Fibroblast of skin of scalp (primary cell): ENCODE data around the gene VWF.

Source experiments
- DNase-seq: peaks from one replicate; pipeline ENCODE4 v3.0.0-alpha.2; 2013

Gene VWF

DNA sequence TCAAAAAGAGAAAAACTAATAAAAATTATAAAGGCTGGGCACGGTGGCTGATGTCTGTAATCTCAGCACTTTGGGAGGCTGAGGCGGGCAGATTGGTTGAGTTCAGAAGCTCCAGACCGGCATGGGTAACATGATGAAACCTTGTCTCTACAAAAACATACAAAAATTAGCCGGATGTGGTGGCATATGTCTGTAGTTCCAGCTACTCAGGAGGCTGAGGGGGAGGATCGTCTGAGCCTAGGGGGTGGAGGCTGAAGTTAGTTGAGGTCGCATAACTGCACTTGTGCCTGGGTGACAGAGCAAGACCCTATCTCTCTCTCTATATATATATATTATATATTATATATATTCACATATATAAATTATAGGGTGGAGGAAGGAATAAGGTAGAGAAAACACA is 146.9 kb downstream of the VWF start:
- no peak for DNase-seq

DNA sequence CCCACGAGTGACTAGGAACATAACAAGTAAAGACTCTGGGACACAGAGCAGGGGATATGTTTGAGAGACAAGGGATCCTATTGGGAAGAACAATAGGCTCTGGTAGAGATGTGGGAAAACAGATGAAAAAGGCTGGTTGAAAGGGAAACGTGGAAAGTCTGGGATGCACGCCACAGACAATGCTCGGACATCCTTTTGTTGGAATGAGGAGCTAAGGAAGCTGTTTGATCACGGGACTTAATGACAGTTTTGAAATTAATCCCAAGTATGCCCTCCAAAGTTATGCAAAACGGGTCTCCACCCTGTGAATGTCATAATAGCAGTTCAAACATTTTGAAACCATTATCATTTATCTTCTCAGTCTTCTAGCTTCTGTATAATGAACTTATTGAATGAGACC is 147.8 kb downstream of the VWF start:
- DNase-seq, result no peak

DNA sequence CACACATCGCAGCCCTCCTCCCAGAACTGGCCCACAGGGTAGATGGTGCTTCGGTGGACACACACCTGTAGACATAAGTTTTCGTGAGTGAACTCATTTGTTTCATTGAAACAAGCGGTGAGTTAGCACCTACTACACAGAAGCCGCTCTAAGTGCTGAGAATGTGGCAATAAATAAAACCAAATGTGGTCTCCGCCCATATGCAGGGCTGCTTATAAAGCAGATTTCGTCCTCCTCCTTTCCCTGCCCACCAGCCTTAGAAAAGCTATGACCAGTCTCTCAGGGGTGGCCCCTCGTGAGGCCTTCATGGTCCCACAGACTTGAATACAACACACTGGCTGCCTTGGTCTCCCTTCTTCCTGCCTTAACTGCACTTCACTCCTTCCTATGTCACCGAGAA is 148.3 kb downstream of the VWF start:
- no peak for DNase-seq

DNA sequence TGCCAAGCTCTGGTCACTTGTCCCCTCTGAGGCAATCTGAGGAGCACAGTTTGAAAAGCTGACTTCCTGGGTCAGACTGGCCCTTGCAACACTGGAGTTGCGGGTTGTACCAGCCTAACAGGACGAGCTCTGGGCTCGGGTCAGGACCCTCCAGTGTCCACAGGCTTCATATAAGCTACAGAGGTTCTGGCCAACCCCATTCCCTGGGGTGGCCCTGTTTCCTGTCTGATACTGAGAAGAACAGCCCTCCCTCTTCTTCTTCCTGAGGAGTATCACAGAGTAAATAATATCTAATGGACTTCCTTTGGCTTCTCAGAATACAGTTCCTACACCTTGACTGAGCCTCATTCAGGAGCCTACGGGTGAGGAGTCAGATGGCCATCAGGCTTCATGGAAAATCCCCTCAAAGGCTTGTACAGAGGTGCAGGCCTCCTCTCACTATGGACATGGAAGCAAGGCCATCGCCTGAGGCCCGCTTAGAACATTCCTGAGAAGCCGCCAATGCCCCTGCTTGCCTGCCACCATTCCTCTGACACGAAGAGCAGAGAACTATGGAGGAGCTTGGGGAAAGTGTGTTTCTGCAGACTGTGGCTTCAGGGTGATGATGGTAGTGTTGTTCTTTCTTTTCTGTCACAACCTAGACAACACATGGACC is 150.9 kb downstream of the VWF start:
- no peak for DNase-seq

DNA sequence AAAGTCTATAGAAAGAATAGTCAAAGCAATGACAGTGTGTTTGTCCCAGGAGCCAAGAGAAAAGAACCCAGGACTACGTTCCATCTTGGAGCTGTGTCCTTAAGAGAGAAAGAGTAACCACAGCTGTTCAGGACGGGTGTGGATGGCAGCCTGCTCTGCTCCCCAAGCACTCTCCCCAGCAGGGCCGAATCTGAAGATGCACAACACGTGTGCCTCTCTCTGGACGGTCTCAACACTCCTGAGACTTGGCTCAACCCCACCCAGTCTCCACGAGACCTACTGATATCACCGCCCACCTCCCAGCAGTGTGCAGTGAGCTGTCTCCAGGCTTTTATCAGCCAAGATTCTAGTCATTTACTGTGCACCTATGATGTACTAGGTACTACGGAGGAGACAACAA is 152.1 kb downstream of the VWF start:
- DNase-seq, result no peak

DNA sequence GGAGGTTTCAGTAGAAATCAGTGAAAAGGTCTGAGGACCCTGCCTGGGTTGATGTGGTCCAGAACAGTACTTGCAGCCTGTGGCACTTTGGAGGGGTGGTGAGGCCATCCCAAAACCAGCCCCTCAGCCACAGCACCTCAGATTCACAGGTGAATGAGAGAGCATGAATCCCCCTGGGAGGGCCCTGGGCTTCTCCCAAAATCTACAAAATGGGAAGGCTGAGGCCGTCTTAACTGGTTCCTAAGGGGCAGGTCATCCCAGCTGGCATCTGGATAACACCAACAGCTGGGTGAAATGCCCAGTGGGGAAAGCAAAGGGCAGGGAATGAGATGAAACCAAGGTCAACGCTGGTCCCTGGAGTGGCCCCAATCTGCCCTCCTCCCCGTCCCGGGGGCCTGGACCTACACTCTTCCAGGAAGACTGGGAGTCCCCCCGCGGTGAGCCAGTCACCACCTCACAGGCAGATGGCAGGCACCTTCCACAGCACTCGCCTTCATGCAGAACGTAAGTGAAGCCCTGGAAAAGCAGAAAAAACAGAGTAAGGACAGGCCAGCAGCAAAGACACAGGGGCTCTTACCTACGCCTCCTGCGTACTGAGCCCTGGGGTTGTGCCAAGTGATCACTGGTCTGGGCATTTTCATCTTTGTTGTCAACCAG is 153.1 kb downstream of the VWF start:
- no peak for DNase-seq

DNA sequence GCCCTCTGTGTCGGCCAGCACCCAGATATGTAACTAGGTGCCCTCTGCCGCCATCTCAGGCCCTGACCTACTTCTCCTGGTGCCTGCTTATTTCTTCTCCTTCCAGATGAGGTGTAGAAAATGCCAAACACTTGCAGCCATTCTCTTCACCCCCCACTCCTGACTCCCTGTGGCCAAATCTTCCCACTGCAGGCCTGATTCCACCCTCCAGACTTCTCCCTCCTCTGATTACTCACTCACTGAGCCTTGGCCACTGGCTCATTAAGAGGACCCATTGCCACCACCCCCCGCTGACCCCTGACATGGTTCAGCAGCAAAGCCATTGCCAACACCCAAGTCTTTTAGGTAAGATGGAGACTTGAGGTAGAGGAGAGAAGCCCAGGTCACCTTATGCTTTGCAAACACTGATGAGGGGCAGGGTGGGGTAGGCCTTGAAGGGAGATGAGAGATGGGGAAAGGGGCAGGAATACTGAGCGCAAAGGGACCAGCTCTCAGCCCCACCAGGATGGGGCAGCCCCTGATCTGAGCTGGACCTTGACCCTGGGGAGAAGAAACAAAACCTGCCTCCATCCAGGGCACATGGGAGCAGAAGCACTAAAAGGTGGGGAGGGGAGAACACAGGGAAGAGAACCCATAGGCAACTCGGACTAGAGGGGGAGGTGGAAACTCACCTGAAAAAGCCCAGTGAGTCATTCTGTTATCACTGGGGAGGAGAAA is 154.3 kb downstream of the VWF start:
- DNase-seq, result no peak

DNA sequence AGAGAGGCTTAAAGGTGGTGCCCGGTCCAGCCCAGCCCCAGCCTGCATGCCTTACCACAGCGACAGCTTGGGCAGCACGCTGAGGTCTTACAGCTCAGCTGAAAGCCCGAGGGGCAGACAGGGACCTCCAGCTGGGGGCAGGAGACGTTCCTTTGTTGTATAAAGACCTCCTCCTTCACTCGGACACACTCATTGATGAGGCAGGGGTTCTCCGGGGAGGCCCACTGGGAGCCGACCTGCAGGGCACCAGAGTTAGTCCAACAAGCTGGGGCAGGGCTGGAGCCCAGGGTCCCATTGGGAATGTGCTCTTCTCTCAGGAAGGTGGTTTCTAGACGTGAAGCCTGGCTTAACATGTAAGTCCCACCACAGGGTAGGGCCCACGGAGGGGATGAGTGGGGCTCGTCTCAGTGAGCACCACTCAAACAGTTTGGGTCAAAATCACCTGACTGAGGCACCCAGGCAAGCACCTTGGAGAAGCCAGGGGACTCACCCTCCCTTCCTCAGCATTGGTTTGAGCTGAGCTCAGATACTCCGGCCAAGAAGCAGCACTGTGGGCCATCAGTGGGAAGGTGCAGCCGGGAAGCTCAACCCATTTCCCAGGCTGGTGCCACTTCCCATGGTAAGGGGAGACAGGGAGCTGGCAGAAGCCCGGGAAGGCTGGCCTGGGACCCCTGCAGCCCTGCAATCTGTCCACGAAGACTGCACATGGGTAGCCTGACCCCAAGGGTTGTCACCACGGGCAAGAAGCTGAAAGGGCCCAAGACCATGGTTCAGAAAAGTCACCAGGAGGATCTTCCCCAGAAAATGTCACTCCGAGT is 155.1 kb downstream of the VWF start:
- DNase-seq, result no peak

DNA sequence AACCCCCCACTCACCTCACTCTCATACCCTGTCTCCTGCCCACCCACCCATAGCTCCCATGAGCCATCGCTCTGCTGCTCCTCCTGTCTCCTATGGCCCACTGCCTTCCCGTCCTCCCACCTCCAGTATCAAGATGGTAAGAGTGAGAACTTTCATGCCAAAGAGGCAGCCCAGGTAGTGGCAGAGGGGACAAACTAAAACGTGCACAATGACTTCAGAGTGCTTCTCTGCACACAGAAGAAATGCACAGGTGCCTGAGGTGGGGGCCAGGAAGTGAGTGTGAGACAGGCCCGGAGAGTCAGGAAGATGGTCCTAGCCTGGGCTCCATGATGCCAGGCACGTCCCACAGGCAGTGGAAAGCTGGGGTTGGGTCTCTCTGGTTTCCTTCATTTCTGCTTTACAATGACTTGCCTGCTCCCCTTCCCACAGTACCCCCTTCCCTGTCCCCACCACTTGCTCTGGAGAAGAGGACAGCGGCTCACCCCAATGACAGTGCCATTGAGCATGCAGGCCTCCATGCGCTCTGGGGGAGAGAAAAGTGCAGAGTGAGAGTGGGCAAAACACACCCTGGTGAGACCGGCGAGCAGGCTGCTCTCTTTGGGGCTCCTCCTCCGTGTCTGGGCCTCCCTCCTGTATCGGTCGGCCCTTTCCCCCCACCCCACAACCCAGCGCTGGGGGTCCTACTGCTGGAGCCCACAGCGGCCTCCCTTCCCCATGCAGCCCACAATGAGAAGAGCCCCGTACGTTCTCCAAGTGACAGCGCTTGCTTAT is 156.6 kb downstream of the VWF start:
- DNase-seq, result no peak

DNA sequence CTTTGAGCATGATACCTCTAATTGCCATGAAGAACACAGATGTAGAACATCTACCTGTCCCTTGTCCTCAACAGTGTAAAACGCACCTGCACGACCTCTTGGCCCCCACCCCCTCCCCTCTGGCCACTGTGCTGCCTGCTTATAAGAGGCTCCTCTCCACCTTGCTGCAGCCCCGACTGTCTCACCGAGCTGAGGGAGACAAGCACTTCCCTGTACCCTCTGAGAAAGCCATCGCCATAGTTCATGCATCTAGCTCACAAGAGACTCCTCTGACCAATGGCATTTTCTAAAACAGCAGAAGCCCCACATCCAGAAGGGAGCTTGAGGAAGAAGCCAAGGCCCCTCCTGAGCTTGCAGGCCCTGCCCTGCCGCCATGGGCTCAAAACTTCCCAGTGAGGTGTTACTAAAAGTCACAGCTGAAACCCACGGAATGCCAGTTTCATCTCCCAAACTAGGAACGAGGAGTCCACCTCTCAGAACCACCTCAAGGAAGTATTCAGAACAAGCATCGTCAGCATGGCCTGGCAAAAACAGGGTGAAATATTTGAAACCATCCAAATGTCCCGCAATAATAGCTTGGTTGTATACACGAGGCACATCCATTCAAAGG is 157.9 kb downstream of the VWF start:
- DNase-seq, result no peak

DNA sequence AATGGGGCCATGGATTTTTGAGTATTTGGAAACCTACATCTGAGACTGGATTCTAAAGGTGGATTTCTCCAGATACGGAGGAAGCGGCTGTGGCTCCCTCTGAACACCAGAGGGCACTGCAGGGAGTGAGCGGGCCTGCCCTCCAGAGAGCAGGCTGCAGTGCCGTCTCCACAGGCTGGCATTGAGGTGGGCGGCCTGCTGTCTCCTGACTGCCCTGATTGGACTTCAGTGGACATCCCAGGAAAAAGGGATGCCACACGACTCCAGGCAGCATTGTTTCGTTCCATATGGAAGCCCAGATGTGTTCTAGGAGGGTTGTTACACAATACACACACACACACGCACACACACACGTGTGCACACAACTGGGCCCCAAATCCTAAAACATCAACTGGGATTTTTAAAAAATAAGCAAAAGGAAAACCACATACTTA is 158.5 kb downstream of the VWF start:
- DNase-seq, result peak; percentile 53

DNA sequence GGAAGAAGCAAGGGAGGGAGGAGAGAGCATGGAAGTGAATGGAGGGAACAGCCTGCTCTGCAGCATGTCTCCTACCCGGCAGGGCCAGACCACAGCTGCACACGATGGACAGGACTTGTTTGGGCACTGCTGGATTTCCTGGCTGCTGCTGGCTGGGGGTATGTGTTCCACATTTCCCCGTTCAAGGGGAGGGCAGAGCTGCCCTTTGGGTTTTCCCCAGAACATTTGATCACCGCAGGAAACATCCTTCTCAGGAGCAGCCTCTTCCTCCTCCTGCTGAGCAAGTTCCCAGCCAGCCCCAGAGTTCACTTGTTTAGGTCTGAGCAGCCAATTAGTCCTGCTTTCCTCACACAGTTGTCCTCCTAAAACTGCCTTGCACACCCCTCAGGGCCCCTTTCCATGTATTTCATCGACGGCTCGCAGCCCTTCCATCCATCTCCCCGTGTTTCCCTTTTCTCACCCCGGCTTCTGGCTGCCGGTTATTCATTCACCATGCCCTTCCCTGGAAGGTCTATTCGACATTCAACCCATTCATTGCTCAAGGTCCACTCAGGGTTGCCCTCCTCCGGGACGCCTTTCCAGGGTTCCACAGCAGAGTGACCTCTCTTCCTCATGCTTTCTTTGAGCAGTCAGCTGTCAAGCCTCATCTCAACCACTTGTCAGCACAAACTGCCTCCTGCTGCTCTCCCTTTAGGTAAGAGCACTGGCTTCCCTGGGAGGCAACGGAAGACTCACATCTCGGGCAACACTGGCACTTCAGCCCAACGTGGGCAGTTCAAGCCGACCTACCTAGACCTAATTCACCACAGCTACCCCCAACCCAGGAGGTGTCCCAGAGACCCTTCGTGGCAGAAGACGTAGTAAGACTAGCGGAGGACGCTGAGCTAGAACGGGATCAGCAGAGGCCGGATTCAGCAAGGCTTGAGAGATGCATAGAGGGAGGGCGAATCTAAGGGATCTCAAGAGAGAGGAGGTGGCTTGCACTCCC is 159.3 kb downstream of the VWF start:
- no peak for DNase-seq

DNA sequence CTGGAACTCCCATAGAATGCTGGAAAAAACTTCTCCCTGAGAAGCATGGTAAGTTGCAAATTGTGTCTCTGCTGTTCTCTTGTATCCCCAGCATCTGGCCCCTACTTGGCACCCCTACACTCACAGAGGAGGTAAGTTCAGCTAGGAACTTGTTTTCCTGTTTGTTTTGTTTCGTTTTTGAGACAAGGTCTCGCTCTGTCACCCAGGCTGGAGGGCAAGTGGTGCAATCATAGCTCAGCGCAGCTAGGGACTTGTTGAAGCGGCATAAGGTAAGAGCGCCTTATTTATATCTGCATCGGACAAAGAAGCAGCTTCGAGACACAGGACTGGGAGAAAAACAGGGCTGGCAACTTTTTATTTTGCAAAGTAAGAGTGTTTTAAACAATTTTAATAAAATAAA is 161.0 kb downstream of the VWF start:
- no peak for DNase-seq

DNA sequence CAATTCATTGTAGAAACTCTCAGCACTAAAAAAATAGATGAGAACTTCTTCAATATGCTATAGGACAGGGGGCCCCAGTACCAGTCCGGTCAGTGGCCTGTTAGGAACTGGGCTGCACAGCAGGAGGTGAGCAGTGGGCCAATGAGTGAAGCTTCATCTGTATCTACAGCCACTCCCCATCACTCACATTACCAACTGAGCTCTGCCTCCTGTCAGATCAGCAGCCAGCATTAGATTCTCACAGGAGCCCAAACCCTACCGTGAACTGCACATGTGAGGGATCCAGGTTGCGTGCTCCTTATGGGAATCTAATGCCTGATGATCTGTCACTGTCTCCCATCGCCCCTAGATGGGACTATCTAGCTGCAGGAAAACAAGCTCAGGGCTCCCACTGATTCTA is 163.7 kb downstream of the VWF start:
- no peak for DNase-seq

DNA sequence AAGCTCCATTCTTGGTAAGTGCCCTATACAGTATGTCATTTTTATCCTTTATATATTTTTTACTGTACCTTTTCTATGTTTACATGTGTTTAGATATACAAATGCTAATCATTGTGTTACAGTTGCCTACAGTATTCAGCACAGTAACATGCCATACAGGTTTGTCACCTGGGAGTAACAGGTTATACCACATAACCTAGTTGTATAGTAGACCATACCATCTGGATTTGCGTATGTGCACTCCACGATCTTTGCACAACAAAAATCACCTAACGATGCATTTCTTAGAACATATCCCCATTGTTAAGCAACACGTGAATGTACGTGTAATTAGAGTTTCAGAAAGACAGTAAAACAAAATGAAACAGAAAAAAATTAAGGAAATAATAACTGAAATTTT is 167.5 kb downstream of the VWF start:
- no peak for DNase-seq

DNA sequence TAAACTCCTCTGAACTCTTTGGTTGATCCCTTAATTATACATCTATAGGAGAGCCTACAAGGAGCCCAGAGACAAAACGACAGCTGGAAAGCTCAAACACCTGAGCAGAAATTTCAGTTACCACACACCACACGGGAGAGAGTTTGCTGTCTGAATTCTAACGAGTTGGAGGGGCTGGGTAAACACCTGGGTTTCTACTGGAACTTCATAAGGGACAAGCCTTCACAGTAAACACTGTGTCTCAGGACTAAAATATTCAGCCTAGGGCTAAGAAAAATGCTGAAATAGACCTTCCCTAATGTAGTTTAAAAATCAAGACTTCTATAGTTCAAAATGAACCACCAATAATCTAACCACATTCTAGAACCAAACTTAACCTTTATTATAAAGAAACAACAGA is 169.8 kb downstream of the VWF start:
- no peak for DNase-seq

DNA sequence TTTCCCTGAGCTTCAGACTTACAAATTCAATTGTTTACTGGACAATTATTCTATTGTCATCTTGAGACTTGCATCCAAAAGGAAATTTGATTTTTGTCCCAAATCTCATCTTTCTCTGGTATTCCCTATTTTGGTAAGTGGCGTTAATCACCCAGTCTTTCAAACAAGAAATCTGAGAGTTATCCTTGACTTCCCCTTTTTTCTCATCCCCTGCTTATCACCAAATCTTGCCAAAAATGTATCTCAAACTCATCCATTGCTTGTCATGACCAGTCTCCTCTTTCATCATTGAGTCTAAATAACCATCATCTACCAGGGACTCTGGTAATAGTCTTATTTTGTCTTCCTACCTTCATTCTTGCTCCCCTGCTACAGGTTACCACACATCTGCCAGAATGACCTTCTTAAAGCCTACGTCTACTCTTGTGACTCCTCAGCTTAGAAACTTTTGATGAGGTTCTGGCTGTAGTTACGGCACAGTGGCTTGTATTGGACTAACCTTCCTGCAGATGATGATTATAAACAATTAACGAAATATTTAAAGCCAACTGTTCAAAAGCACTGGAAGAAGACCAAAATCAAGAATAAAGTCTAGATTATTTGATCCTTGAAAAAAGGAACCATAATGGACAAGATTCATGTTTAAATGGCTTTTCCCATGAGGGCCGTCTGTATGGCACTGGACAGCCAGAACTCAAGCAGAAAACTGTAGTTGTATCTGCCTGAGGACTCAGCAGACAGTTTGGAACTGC is 170.5 kb downstream of the VWF start:
- no peak for DNase-seq

DNA sequence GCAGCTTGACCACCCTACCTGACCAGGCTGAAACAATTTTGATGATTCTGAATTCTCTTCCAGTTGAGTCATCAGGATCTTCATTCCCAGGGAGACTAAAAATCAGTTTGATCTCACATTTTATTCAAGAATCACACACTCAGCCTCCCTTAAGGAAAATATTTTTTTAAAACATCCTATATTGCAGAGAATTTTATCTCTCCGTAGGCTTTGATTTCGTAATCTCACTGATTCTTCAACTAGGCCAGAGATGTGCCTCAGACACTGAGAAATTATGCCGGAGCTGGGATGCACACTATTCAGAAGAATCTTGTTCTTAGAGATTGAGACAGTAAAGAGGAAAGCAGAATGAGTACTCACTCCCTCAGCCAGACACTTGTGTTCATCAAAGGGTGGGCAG is 172.4 kb downstream of the VWF start:
- no peak for DNase-seq

DNA sequence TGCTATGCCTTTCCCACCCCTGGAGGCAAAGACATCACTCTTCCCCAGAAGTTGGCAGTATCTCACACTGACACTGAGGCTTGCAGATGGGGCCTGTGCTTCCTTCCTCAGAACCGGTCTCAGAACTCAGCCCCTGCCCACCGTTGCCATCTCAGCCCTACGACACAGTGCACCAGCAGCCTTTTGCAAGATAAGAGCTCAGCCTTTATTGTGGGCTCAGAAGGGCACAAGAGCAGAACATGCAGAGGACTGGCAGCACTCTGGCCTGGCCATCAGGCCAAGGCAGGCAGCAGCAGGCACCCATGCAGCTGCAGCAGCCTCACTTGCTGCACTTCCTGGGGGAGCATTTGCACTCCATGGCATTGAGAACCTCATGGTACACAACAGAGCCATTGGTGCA is 175.8 kb downstream of the VWF start:
- no peak for DNase-seq

DNA sequence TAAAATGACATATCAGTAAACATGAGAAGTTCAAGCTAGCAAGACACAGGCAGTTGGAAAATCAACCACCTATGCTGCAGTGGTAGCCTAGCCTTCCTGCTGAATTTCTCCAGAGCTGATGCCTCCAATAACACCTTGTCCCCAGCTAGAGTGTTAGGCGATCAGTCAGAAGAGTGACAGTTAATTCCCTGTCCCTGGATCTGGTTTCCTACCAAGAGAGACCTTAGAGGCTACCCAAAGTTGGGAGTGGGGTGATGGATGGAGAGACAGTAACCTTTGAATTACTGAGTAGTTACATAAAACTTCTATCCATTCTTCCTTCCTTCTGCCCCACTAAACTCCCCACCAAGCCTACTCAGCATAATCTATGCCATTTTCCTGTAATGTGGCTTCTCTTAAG is 177.5 kb downstream of the VWF start:
- no peak for DNase-seq
